ENCODE results near the gene C1RL.

The C1RL gene

GRCh38 chr12:7108796-7109571 is at the start of gene C1RL:
TSS of gene C1RL (minus strand) at chr12:7109214. CDS start at chr12:7109180, 34 bp downstream.
- Mint-ChIP-seq H3K4me1 (peaks cover 41% of the 10 kb centered on the region), H3K27me3 (no peaks in the 10 kb centered on the region), H3K9me3 (peaks cover 10% of the 10 kb centered on the region), H3K36me3 (peaks cover 14% of the 10 kb centered on the region), H3K27ac (peak within 1 kb of the TSS; percentile 91), H3K4me3 (peak within 1 kb of the TSS; percentile 90)

DNA sequence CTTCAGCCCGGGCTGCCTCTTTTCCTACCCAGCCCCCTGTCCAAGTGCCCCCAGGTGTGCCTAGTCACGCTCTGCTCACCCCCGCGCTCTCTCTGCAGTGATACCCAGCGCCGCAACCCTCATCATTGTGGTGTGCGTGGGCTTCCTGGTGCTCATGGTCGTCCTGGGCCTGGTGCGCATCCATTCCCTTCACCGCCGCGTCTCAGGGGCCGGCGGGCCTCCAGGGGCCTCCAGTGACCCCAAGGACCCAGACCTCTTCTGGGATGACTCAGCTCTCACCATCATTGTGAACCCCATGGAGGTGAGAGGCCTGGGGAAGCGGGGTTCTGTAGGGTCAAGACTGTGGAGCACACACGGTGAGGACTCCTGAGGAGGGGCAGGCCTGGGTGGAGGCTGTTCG is 48.4 kb upstream of the C1RL start:
- Mint-ChIP-seq H3K27ac (no peak overlapping the region), H3K4me1 (peaks cover under 1% of the 10 kb centered on the region), H3K36me3 (peaks cover 4% of the 10 kb centered on the region), H3K4me3 (no peak overlapping the region), H3K27me3 (no peaks in the 10 kb centered on the region), H3K9me3 (no peaks in the 10 kb centered on the region)

DNA sequence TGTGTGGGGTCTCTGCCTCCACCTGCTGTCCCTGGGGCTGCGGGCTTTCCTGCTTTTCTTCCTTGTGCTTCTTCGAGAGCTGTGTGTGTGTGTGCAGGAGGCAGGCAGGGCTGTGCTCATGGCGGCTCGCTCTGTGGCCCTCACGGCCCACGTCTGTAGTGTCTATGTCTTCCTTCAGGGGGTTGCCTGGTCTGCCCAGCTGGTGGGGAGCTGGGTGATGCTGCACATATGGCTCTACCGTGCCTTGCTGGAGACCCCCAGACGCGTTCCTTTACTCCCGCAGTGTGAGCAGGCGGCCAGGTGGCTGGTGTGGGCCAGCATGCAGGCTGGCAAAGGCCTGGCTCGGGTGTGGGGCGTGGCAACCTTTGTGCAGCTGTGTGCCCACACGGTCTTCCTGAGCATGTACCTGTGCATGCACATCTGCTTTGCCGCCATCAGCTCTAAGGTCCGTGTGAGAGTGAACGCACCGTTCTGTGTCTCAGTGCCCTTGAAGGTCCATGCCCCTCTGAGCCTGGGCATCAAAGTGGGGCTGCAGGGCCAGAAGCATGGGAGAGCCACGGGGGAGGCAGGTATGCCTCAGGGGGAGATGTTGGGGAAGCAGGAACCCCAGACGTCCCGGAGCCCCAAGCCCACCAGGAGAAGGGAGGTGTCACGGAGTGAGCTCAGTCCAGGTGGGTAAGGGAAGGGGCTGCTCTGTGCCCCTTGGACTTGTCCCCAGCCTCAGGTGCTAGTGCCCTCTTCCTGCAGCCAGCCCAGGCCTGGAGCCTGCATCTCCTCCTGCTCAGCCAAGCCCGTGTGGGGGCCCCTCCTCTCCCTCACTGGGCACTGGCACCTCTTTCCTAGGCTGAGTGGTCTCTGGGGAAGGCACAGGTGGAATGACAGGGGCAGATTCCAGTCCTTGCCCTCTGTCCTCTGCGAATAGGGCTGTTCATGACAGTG is 47.5 kb upstream of the C1RL start:
- Mint-ChIP-seq H3K36me3 (peaks cover 4% of the 10 kb centered on the region), H3K27ac (no peak overlapping the region), H3K9me3 (no peaks in the 10 kb centered on the region), H3K4me1 (no peaks in the 10 kb centered on the region), H3K4me3 (no peak overlapping the region), H3K27me3 (no peaks in the 10 kb centered on the region)

DNA sequence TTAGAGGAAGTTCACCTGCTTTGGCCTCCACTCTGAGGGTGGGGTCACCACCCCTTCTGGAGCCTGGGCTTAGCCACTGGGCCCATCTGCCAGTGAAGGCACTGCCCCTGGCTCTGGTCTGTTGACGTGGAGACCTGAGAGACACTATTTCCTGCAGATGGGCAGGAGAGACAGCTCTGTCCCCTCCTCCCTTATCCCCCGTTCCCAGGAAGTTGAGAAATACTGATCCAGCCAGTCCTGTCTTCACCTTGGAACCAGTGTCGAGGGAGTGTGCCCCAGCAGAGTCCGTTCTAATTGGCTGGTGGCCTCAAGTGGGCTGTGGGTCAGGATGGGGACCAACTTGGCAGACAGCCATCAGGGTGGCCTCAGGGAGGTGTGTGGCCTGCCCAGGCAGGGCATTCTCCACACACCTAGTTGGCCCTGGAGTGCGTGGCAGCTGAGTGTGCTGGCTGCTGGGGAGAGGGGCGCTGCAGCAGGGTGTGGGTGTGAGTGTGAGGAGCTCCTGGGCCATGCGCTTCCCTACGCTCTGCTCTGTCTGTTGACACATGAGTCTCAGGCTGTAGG is 46.5 kb upstream of the C1RL start:
- no peaks in the 10 kb centered on the region for H3K4me1 Mint-ChIP-seq
- H3K27me3 Mint-ChIP-seq: no peaks in the 10 kb centered on the region
- no peak overlapping the region for H3K4me3 Mint-ChIP-seq
- H3K27ac Mint-ChIP-seq: no peak overlapping the region
- H3K36me3 Mint-ChIP-seq: peaks cover 4% of the 10 kb centered on the region
- H3K9me3 Mint-ChIP-seq: no peaks in the 10 kb centered on the region

- H3K36me3 Mint-ChIP-seq: peaks cover 6% of the 10 kb centered on the region
- no peaks in the 10 kb centered on the region for H3K9me3 Mint-ChIP-seq
- no peak overlapping the region for H3K27ac Mint-ChIP-seq
- H3K4me1 Mint-ChIP-seq: no peaks in the 10 kb centered on the region
- no peaks in the 10 kb centered on the region for H3K27me3 Mint-ChIP-seq
- no peak overlapping the region for H3K4me3 Mint-ChIP-seq
Observed at GRCh38 chr12:7154901-7155470, 46.0 kb upstream of the C1RL start.

GRCh38 chr12:7154042-7154441 is 45.0 kb upstream of the C1RL start:
- peaks cover 9% of the 10 kb centered on the region for H3K36me3 Mint-ChIP-seq

GRCh38 chr12:7152818-7153217 is 43.8 kb upstream of the C1RL start:
- no peaks in the 10 kb centered on the region for H3K27me3 Mint-ChIP-seq
- H3K27ac Mint-ChIP-seq: no peak overlapping the region
- H3K4me3 Mint-ChIP-seq: no peak overlapping the region
- H3K9me3 Mint-ChIP-seq: no peaks in the 10 kb centered on the region
- H3K36me3 Mint-ChIP-seq: peaks cover 9% of the 10 kb centered on the region
- H3K4me1 Mint-ChIP-seq: no peaks in the 10 kb centered on the region

More at GRCh38 chr12:7154042-7154441, 45.0 kb upstream of the C1RL start:
- Mint-ChIP-seq H3K9me3 (no peaks in the 10 kb centered on the region), H3K4me1 (no peaks in the 10 kb centered on the region), H3K27ac (no peak overlapping the region), H3K27me3 (no peaks in the 10 kb centered on the region), H3K4me3 (no peak overlapping the region)

GRCh38 chr12:7151532-7151931 is 42.5 kb upstream of the C1RL start:
- Mint-ChIP-seq H3K27me3 (no peaks in the 10 kb centered on the region), H3K27ac (no peak overlapping the region), H3K9me3 (no peaks in the 10 kb centered on the region), H3K36me3 (peaks cover 9% of the 10 kb centered on the region), H3K4me3 (no peak overlapping the region), H3K4me1 (no peaks in the 10 kb centered on the region)

- Mint-ChIP-seq H3K4me1 (no peaks in the 10 kb centered on the region), H3K27ac (no peak overlapping the region), H3K9me3 (no peaks in the 10 kb centered on the region), H3K4me3 (no peak overlapping the region), H3K27me3 (no peaks in the 10 kb centered on the region), H3K36me3 (peaks cover 8% of the 10 kb centered on the region)
Observed at GRCh38 chr12:7150841-7151240, 41.8 kb upstream of the C1RL start.

DNA sequence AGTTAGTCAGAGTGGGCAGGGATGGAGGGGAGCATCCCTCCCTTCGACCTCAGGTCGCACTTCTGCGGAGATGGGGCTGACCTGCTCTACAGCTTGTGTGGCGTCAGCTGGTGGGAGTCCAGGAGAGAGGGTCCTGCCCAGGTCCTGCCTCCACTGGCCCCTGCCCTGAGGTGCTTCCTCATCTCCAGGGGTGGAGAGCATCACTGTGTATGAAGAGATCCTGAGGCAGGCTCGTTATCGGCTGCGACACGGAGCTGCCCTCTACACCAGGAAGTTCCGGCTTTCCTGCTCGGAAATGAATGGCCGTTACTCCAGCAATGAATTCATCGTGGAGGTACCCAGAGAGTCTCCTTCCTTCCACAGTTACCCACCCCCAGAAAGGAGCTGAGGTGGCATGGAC is 41.3 kb upstream of the C1RL start:
- H3K9me3 Mint-ChIP-seq: no peaks in the 10 kb centered on the region
- H3K27me3 Mint-ChIP-seq: no peaks in the 10 kb centered on the region
- H3K4me1 Mint-ChIP-seq: no peaks in the 10 kb centered on the region
- H3K4me3 Mint-ChIP-seq: no peak overlapping the region
- H3K27ac Mint-ChIP-seq: no peak overlapping the region
- H3K36me3 Mint-ChIP-seq: peaks cover 8% of the 10 kb centered on the region

- peaks cover 8% of the 10 kb centered on the region for H3K36me3 Mint-ChIP-seq
- peaks cover 5% of the 10 kb centered on the region for H3K4me1 Mint-ChIP-seq
- no peaks in the 10 kb centered on the region for H3K9me3 Mint-ChIP-seq
- H3K27ac Mint-ChIP-seq: no peak overlapping the region
- H3K4me3 Mint-ChIP-seq: no peak overlapping the region
- H3K27me3 Mint-ChIP-seq: no peaks in the 10 kb centered on the region
Observed at GRCh38 chr12:7146906-7147305, 37.9 kb upstream of the C1RL start.

- Mint-ChIP-seq H3K27ac (no peak overlapping the region), H3K9me3 (no peaks in the 10 kb centered on the region), H3K27me3 (no peaks in the 10 kb centered on the region), H3K4me1 (peaks cover 6% of the 10 kb centered on the region), H3K36me3 (peaks cover 8% of the 10 kb centered on the region), H3K4me3 (no peak overlapping the region)
Observed at GRCh38 chr12:7146228-7146627, 37.2 kb upstream of the C1RL start.

GRCh38 chr12:7145671-7146070 is 36.7 kb upstream of the C1RL start:
- H3K36me3 Mint-ChIP-seq: peaks cover 8% of the 10 kb centered on the region
- H3K4me1 Mint-ChIP-seq: peaks cover 6% of the 10 kb centered on the region
- H3K27ac Mint-ChIP-seq: no peak overlapping the region

DNA sequence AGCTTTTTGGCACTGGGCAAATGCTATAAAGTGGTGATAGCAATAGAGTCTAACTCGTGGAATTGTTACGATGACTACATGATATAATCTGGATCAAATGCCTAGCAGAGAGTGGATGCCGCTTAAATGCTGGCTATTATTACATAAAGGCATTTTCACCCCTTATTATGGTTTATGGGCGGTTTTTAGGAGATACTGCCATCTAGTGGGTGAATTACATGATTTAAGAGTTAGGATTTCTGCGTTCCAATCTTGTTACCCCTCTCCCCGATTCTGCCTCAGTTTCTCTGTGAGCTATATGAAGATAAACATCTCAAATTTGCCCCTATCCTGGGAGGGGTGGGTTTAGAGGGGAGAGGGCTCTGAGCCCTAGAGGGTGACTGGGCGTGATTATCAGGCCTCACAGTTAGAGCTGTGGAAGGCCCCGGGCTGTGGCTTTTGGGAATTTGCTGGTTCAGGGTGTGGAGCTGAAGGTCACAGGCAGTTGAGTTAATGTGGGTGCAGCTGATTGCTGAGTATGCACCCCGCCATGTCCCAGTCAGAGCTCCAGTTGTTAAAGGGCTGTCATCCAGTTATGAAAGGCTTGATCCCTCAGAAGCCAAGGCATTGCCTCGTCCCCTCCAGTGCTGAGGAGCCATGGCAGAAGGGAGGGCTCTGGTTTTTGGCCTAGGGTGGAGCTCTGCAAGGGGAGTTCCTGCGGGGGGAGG is 35.6 kb upstream of the C1RL start:
- no peak overlapping the region for H3K4me3 Mint-ChIP-seq
- H3K27me3 Mint-ChIP-seq: no peaks in the 10 kb centered on the region
- peaks cover 6% of the 10 kb centered on the region for H3K4me1 Mint-ChIP-seq
- no peaks in the 10 kb centered on the region for H3K9me3 Mint-ChIP-seq
- H3K27ac Mint-ChIP-seq: no peak overlapping the region
- H3K36me3 Mint-ChIP-seq: peaks cover 3% of the 10 kb centered on the region

More at GRCh38 chr12:7145671-7146070, 36.7 kb upstream of the C1RL start:
- Mint-ChIP-seq H3K27me3 (no peaks in the 10 kb centered on the region), H3K9me3 (no peaks in the 10 kb centered on the region), H3K4me3 (no peak overlapping the region)

GRCh38 chr12:7143564-7143963 is 34.5 kb upstream of the C1RL start:
- Mint-ChIP-seq H3K36me3 (peaks cover 8% of the 10 kb centered on the region), H3K4me3 (no peak overlapping the region), H3K4me1 (peaks cover 6% of the 10 kb centered on the region), H3K27ac (no peak overlapping the region), H3K27me3 (no peaks in the 10 kb centered on the region), H3K9me3 (no peaks in the 10 kb centered on the region)
